Right forelimb (tissue), 1 donor: ENCODE data around the gene FUT2.

Source experiments
- DNase-seq: peaks from one replicate; pipeline ENCODE4 v3.0.0-alpha.2; 2018

FUT2 gene

GRCh38 chr19:48755084-48755641 lies 59.4 kb downstream of the FUT2 start, which contains the start of gene FGF21:
Gene FGF21, plus strand, starts transcription at chr19:48755524. Its CDS starts 713 bp downstream, at chr19:48756237.
- no peak for DNase-seq
